CD8-positive, alpha-beta memory T cell (primary cell): ENCODE measurements around the gene PISD. TPM values are rescaled to one million over a fixed set of nuclear protein-coding genes. Genes with fewer than 3 reads are reported as not detected.

ENCODE experiments used
- CTCF ChIA-PET: fragments of 350-600 bp; sonication (Branson Sonifier 250); formaldehyde crosslinking; loops from one replicate; lab custom pipeline; 2021; ENCODE audit warnings: antibody characterized with exemption; lab: Charles Lee
- POLR2A ChIA-PET: fragments of 350-600 bp; sonication (Branson Sonifier 250); formaldehyde crosslinking; loops from one replicate; lab custom pipeline; 2021; ENCODE audit warnings: antibody characterized with exemption; lab: Charles Lee
- DNase-seq, 5 donors: peaks; one replicate each; pipeline versions ENCODE4 v3.0.0 to v3.0.0-alpha.2; 2020 to 2022; ENCODE audit warnings: mixed read lengths in 1 of 5
- H3K27ac ChIP-seq: one replicate; pipeline ENCODE4 v1.7.0; 2013; ENCODE audit warnings: low read depth, mild to moderate bottlenecking, low read length, moderate library complexity
- H3K27me3 ChIP-seq: 2 replicates; pipeline ENCODE4 v1.7.0; 2013; ENCODE audit warnings: low read length, mild to moderate bottlenecking; ENCODE audit not compliant: insufficient read depth, poor library complexity, severe bottlenecking
- H3K36me3 ChIP-seq: 2 replicates; pipeline ENCODE4 v1.7.0; 2013; ENCODE audit warnings: mild to moderate bottlenecking, low read length, moderate library complexity; ENCODE audit not compliant: insufficient read depth
- H3K4me1 ChIP-seq: 2 replicates; pipeline ENCODE4 v1.7.0; 2013; ENCODE audit warnings: mild to moderate bottlenecking, low read length, moderate library complexity; ENCODE audit not compliant: insufficient read depth
- H3K4me3 ChIP-seq: 2 replicates; pipeline ENCODE4 v1.7.0; 2013; ENCODE audit warnings: mild to moderate bottlenecking, low read length
- H3K9me3 ChIP-seq: 2 replicates; pipeline ENCODE4 v1.7.0; 2013; ENCODE audit warnings: mild to moderate bottlenecking, low read length
- H3K27ac Mint-ChIP-seq, 8 donors: one replicate each; pipeline ENCODE4 v1.8.0; 2020 to 2021; ENCODE audit warnings: mixed read lengths in 8 of 8, mild to moderate bottlenecking in 6 of 8, inconsistent platforms in 3 of 8, moderate library complexity in 3 of 8
- H3K27me3 Mint-ChIP-seq, 2 donors: one replicate each; pipeline ENCODE4 v1.8.0; 2020 to 2021; ENCODE audit warnings: mixed read lengths in 2 of 2, mild to moderate bottlenecking in 1 of 2, moderate library complexity in 1 of 2
- H3K36me3 Mint-ChIP-seq, 3 donors: one replicate each; pipeline ENCODE4 v1.8.0; 2020 to 2021; ENCODE audit warnings: mixed read lengths in 3 of 3, inconsistent platforms in 1 of 3, mild to moderate bottlenecking in 1 of 3
- H3K4me1 Mint-ChIP-seq, 3 donors: one replicate each; pipeline ENCODE4 v1.8.0; 2020 to 2021; ENCODE audit warnings: mixed read lengths in 3 of 3, inconsistent platforms in 1 of 3, mild to moderate bottlenecking in 1 of 3
- H3K4me3 Mint-ChIP-seq, 7 donors: one replicate each; pipeline ENCODE4 v1.8.0; 2020 to 2021; ENCODE audit warnings: mixed read lengths in 7 of 7, mild to moderate bottlenecking in 6 of 7, moderate library complexity in 4 of 7, inconsistent platforms in 2 of 7
- H3K9me3 Mint-ChIP-seq, 5 donors: one replicate each; pipeline ENCODE4 v1.8.0; 2020 to 2022; ENCODE audit warnings: mixed read lengths in 5 of 5, mild to moderate bottlenecking in 3 of 5, moderate library complexity in 2 of 5, inconsistent platforms in 1 of 5
- polyA plus RNA-seq: library from polyadenylated mRNA; unstranded; fragments of 300-500 nt; fragmentation: Illumina TruSeq; gene quantifications from one replicate; pipeline ENCODE4 v1.2.3, GENCODE V29; 2021
- total RNA-seq, 2 experiments: library from RNA; stranded (reverse); gene quantifications; one replicate each; pipeline ENCODE4 v1.2.3, GENCODE V29; 2021

Gene PISD
- total and polyA plus RNA-seq, 3 experiments from 2014 or later, result 17.1 to 49.6 (median 48.1) TPM

- Histone ChIP-seq H3K36me3 (peaks cover 19% of the 10 kb centered on the region), H3K27ac (no peak overlapping the region), H3K9me3 (no peaks in the 10 kb centered on the region), H3K4me1 (no peaks in the 10 kb centered on the region), H3K27me3 (no peaks in the 10 kb centered on the region), H3K4me3 (no peak overlapping the region)
- peak overlapping the region in 1 of 7 donors; percentile 77 for H3K4me3 Mint-ChIP-seq
- H3K9me3 Mint-ChIP-seq, result no peaks in the 10 kb centered on the region
- H3K36me3 Mint-ChIP-seq, result peaks cover 3 to 85% (median 6%) of the 10 kb centered on the region in 3 donors
- H3K27ac Mint-ChIP-seq, result peak overlapping the region in 7 of 8 donors; percentile 64 to 91 (median 81)
- ChIA-PET POLR2A (no interaction called here), CTCF (interaction anchor here (0.9 to 1.1 kb wide), 2 partner anchors 18 to 59 kb away, joined by 3 to 4 read pairs; no protein-coding TSS in a partner anchor)
- H3K27me3 Mint-ChIP-seq, result peaks cover 0 to 2% of the 10 kb centered on the region in 2 donors
- peaks cover 9 to 21% (median 14%) of the 10 kb centered on the region in 3 donors for H3K4me1 Mint-ChIP-seq
- DNase-seq, result no peak
These were observed 46.1 kb downstream of the PISD start for GRCh38 chr22:31615940-31616314.

DNA sequence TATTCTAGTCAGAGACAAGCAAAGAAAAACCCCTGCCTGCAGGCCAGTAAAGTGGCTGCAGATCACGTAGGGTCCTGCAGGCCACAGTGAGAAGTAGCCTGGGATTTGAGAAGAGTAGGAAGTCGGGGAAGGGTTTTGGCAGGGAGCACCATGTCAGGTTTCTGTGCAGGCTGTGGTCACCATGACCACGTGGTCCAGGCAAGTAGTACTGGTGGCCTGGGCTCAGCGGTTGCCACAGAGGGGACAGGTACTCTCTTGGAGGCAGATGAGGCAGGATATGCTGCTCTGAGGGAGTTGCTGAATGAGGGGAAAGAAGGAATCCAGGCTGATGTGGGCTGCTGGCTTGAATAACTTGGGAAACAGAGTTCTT, 46.5 kb downstream of the PISD start:
- Histone ChIP-seq H3K27me3 (no peaks in the 10 kb centered on the region), H3K4me1 (no peaks in the 10 kb centered on the region), H3K36me3 (peaks cover 22% of the 10 kb centered on the region), H3K9me3 (no peaks in the 10 kb centered on the region), H3K27ac (no peak overlapping the region), H3K4me3 (no peak overlapping the region)
- CTCF ChIA-PET, result interaction anchor here (0.9 kb wide), 1 partner anchor 59 kb away, joined by 4 read pairs; no protein-coding TSS in a partner anchor
- Mint-ChIP-seq H3K27ac (peak overlapping the region; percentile 64 to 93 (median 81)), H3K4me1 (peaks cover 9 to 21% (median 14%) of the 10 kb centered on the region in 3 donors), H3K27me3 (peaks cover 0 to 2% of the 10 kb centered on the region in 2 donors), H3K9me3 (no peaks in the 10 kb centered on the region), H3K36me3 (peaks cover 3 to 85% (median 6%) of the 10 kb centered on the region in 3 donors), H3K4me3 (no peak overlapping the region)
- POLR2A ChIA-PET, result no interaction called here
- no peak for DNase-seq

DNA sequence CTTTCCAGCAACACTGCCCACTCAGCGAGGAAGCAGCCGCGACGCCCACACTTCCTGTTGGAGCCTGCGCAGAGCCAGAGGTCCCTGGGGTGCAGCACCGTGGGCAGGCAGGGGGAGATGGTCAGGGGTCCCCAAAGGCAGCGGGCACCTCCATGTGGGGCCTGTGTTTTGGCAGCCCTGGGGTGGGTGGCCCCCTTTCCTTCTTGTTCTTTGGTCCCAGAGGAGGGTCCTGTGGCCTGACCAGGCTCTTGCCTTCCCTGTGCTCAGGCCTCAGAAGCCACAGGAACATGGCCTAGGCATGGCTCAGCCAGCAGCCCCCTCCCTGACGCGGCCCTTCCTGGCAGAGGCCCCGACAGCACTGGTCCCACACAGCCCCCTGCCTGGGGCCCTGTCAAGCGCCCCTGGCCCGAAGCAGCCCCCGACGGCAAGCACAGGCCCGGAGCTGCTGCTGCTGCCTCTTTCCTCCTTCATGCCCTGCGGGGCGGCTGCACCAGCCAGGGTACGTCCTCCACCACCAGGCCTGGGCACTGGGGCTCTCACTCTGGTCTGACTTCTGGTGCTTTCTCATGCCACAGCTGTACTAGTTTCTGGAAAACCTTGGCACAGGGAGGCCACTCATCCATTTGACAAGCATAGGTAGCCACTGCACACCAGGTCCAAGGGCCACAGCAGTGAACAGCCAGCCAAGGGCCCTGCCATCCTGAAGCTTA, 47.1 kb downstream of the PISD start:
- Mint-ChIP-seq H3K9me3 (no peaks in the 10 kb centered on the region), H3K36me3 (peaks cover 3 to 85% (median 7%) of the 10 kb centered on the region in 3 donors), H3K27me3 (peaks cover 0 to 2% of the 10 kb centered on the region in 2 donors), H3K27ac (peak overlapping the region in 6 of 8 donors; percentile 64 to 83 (median 79)), H3K4me3 (no peak overlapping the region), H3K4me1 (peaks cover 9 to 21% (median 14%) of the 10 kb centered on the region in 3 donors)
- H3K36me3 ChIP-seq, result peaks cover 22% of the 10 kb centered on the region
- no peak overlapping the region for H3K4me3 ChIP-seq
- no peaks in the 10 kb centered on the region for H3K4me1 ChIP-seq
- ChIA-PET POLR2A (no interaction called here), CTCF (no interaction called here)
- no peaks in the 10 kb centered on the region for H3K9me3 ChIP-seq
- DNase-seq, result no peak
- no peak overlapping the region for H3K27ac ChIP-seq
- no peaks in the 10 kb centered on the region for H3K27me3 ChIP-seq

DNA sequence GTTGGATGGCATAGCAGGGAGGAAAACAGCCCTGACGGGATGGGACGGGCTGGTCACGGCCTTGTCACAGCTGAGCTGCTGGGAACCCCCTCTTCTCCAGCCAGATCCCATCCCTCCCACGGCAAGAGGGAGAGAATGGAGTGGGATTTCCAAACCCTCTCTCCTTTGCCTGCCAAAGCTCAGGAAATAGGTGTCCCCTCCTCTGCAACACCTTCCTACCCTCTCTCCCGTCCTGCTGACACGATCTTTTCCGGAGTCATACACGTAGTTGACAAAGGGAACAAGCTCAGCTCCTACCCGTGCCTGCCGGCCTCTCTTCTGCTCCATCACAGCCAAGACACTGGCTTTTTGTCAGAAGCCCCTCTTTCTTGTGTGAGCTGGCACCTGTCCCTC, 48.1 kb downstream of the PISD start:
- Mint-ChIP-seq H3K36me3 (peaks cover 0 to 85% (median 6%) of the 10 kb centered on the region in 3 donors), H3K4me1 (peaks cover 9 to 21% (median 14%) of the 10 kb centered on the region in 3 donors), H3K9me3 (no peaks in the 10 kb centered on the region), H3K4me3 (no peak overlapping the region), H3K27me3 (peaks cover 0 to 2% of the 10 kb centered on the region in 2 donors), H3K27ac (peak overlapping the region in 5 of 8 donors; percentile 52 to 96 (median 66))
- H3K4me1 ChIP-seq, result no peaks in the 10 kb centered on the region
- H3K9me3 ChIP-seq, result no peaks in the 10 kb centered on the region
- H3K36me3 ChIP-seq, result peaks cover 13% of the 10 kb centered on the region
- H3K27ac ChIP-seq, result no peak overlapping the region
- DNase-seq, result no peak
- no peak overlapping the region for H3K4me3 ChIP-seq
- CTCF ChIA-PET, result interaction anchor here (0.9 to 1.0 kb wide), 2 partner anchors 33 to 57 kb away, joined by 3 read pairs; no protein-coding TSS in a partner anchor
- POLR2A ChIA-PET, result no interaction called here
- H3K27me3 ChIP-seq, result no peaks in the 10 kb centered on the region

GRCh38 chr22:31613286-31613903, 48.6 kb downstream of the PISD start:
- POLR2A ChIA-PET, result no interaction called here
- Mint-ChIP-seq H3K27me3 (peaks cover 0 to 2% of the 10 kb centered on the region in 2 donors), H3K4me1 (peaks cover 9 to 21% (median 14%) of the 10 kb centered on the region in 3 donors), H3K36me3 (peaks cover 0 to 85% (median 6%) of the 10 kb centered on the region in 3 donors), H3K9me3 (no peaks in the 10 kb centered on the region), H3K4me3 (no peak overlapping the region), H3K27ac (peak overlapping the region in 1 of 8 donors; percentile 66)
- Histone ChIP-seq H3K27me3 (no peaks in the 10 kb centered on the region), H3K4me1 (no peaks in the 10 kb centered on the region), H3K9me3 (no peaks in the 10 kb centered on the region), H3K36me3 (peaks cover 11% of the 10 kb centered on the region), H3K4me3 (no peak overlapping the region), H3K27ac (no peak overlapping the region)
- CTCF ChIA-PET, result interaction anchor here (0.9 to 1.0 kb wide), 2 partner anchors 32 to 56 kb away, joined by 3 read pairs; no protein-coding TSS in a partner anchor
- no peak for DNase-seq

DNA sequence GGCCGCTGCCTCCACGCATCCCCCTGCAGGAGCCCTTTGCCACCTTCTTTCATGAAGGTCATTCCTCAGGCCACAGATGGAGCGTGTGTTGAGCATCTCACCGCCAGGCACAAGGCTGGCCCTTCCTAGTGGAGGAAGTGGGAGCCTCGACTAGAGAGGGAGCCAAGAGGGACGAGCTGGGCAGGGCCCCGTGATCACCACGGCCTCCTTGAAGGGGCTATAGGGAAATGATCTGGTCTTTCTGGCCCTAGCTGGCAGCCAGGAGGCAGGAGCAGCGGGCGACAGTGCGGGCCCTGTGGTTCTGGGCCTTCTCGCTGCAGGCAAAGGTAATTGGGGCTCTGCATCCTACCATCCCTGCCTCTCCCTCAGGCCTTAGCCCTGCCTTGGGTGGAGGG, 49.1 kb downstream of the PISD start:
- Histone ChIP-seq H3K4me3 (no peak overlapping the region), H3K4me1 (no peaks in the 10 kb centered on the region), H3K27ac (no peak overlapping the region), H3K36me3 (peaks cover 15% of the 10 kb centered on the region), H3K27me3 (no peaks in the 10 kb centered on the region), H3K9me3 (no peaks in the 10 kb centered on the region)
- DNase-seq, result no peak
- Mint-ChIP-seq H3K36me3 (peaks cover 0 to 87% (median 6%) of the 10 kb centered on the region in 3 donors), H3K27me3 (peaks cover 0 to 2% of the 10 kb centered on the region in 2 donors), H3K27ac (peak overlapping the region in 4 of 8 donors; percentile 23 to 68 (median 48)), H3K9me3 (no peaks in the 10 kb centered on the region), H3K4me1 (peaks cover 9 to 21% (median 14%) of the 10 kb centered on the region in 3 donors), H3K4me3 (no peak overlapping the region)
- ChIA-PET CTCF (no interaction called here), POLR2A (no interaction called here)

DNA sequence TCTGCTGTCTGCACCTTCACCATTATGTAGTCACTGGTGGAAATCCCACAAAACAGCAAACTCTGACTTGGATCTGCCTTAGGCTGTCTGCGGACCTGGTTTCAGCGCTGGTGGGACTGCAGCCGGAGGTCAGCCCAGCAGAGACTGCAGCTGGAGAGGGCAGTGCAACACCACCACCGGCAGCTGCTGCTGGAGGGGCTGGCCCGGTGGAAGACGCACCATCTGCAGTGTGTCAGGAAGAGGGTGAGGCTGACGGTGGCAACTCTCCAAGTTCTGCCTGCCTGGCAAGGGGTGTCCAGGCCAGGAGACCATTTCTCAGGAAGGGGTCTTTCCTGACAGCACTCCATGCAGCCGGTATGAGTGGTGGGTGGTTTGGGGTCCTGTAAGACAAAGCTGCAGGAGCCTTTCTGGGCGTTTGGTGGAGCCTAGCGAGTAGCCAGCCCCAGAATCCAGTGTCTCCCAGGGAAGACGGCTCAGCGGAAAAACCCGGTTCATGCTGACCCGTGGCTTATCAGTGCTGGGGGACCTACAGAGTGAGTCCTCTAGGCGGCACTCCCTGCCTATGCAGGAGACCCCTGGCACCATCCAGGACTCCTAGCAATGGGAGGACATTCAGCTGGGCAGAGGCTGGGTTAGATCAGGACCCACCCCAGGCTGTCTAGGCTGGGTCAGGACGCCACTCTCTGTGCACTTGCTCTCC, 50.8 kb downstream of the PISD start:
- H3K27ac Mint-ChIP-seq, result peak overlapping the region in 1 of 8 donors; percentile 91
- Histone ChIP-seq H3K27me3 (no peaks in the 10 kb centered on the region), H3K9me3 (no peaks in the 10 kb centered on the region), H3K4me3 (no peak overlapping the region), H3K4me1 (no peaks in the 10 kb centered on the region), H3K27ac (no peak overlapping the region), H3K36me3 (peaks cover 19% of the 10 kb centered on the region)
- ChIA-PET CTCF (no interaction called here), POLR2A (no interaction called here)
- H3K4me1 Mint-ChIP-seq, result peaks cover 9 to 20% (median 13%) of the 10 kb centered on the region in 3 donors
- H3K36me3 Mint-ChIP-seq, result peaks cover 0 to 83% (median 6%) of the 10 kb centered on the region in 3 donors
- peaks cover 0 to 2% of the 10 kb centered on the region in 2 donors for H3K27me3 Mint-ChIP-seq
- no peaks in the 10 kb centered on the region for H3K9me3 Mint-ChIP-seq
- H3K4me3 Mint-ChIP-seq, result no peak overlapping the region
- no peak for DNase-seq
